ENCODE measurements around the gene TFR2. TPM values are rescaled to one million over a fixed set of nuclear protein-coding genes. Genes with fewer than 3 reads are reported as not detected.

TFR2 gene
- total RNA-seq, 1 donor from 2014 or later, result 1.7 TPM

DNA sequence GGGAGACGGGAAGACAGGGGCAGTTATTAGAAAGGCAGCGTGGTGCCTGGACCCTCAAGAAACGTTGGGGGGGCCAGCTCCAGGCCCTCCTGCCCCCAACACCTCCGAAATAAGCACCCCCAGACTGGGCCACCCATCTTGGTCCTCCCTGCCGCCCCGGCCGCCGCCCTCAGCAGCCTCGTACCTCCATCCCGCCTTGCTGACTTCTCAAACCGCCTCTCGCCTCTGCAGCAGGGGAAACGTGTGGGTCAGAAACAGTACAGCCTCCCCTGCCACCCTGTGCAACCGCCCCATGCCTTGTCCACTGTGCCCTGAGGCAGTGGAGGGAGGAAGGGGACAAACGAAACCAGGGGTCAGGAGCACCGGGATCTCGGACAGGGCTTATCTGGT is 45.5 kb upstream of the TFR2 start:
- Mint-ChIP-seq H3K4me1 (peaks cover 4% of the 10 kb centered on the region), H3K36me3 (ENCODE audit: low read depth) (no peaks in the 10 kb centered on the region), H3K4me3 (no peak overlapping the region), H3K27me3 (ENCODE audit: low read depth) (no peaks in the 10 kb centered on the region), H3K27ac (ENCODE audit: unreplicated experiment) (no peak overlapping the region), H3K9me3 (no peaks in the 10 kb centered on the region)
- no peak for DNase-seq (ENCODE audit: low read depth, low spot score)
- TF ChIP-seq, protein P1, sequence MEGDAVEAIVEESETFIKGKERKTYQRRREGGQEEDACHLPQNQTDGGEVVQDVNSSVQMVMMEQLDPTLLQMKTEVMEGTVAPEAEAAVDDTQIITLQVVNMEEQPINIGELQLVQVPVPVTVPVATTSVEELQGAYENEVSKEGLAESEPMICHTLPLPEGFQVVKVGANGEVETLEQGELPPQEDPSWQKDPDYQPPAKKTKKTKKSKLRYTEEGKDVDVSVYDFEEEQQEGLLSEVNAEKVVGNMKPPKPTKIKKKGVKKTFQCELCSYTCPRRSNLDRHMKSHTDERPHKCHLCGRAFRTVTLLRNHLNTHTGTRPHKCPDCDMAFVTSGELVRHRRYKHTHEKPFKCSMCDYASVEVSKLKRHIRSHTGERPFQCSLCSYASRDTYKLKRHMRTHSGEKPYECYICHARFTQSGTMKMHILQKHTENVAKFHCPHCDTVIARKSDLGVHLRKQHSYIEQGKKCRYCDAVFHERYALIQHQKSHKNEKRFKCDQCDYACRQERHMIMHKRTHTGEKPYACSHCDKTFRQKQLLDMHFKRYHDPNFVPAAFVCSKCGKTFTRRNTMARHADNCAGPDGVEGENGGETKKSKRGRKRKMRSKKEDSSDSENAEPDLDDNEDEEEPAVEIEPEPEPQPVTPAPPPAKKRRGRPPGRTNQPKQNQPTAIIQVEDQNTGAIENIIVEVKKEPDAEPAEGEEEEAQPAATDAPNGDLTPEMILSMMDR (conservative IDR thresholded peaks at IDR 0.05), result no peak

DNA sequence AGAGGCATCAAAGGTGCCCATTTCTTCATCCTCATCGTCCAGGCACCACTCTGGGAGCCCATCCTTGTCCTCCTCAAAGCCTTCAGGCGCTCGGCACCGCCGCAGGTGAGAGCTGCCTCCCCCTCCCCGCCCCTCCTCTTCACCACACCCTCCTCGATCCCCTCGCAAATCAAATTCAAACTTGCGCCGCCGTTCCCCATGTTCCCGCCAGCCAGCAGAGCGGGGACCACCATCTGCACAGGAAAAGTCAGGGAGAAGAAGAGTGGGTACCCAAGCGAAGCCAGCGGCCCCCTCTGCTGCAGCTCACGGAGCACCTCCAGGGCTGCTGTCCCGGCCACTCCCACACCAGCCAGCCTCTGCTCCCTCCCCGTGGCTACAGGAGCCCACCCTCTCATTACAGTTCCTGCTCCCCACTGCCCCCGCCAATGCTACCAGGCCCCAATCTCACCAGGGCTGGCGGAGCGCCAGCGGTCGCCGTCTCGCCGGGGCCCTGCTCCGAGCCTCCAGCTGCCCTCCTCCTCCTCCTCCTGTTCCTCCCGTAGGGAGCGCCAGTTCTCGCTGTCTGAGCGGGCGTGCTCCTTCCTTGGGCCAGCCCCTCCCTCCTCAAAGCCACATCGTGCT is 45.0 kb upstream of the TFR2 start:
- Mint-ChIP-seq H3K4me1 (no peaks in the 10 kb centered on the region), H3K27me3 (ENCODE audit: low read depth) (no peaks in the 10 kb centered on the region), H3K27ac (ENCODE audit: unreplicated experiment) (no peak overlapping the region), H3K4me3 (no peak overlapping the region), H3K36me3 (ENCODE audit: low read depth) (no peaks in the 10 kb centered on the region), H3K9me3 (no peaks in the 10 kb centered on the region)
- TF ChIP-seq, protein P1 (conservative IDR thresholded peaks at IDR 0.05), result no peak
- no peak for DNase-seq (ENCODE audit: low read depth, low spot score)

DNA sequence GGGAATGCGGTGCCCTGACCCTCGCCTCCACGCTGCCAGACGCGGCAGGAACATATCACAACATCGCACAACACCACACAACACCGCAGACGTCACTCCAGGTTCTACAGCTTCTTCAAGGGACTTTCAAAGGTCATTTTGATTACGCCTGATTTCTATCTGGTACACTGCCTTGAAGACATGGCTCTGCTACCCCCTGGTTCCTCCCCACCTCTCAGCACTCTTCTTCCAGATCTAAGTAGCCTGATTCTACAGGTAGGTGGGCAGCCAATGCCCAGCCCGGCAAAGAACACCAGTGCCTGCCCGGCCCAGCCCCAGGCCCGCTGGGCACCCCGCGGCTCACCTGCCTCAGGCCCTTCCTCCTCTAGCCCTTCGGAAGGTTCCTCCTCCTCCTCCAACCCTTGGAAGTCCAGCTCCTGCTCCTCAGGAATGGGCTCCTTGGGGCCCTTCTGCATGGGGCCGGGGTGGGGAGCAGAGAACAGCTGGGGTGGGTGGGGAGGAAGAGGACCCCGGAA is 44.3 kb upstream of the TFR2 start:
- TF ChIP-seq, protein P1 (conservative IDR thresholded peaks at IDR 0.05), result no peak
- Mint-ChIP-seq H3K27me3 (ENCODE audit: low read depth) (no peaks in the 10 kb centered on the region), H3K4me3 (no peak overlapping the region), H3K36me3 (ENCODE audit: low read depth) (no peaks in the 10 kb centered on the region), H3K9me3 (no peaks in the 10 kb centered on the region), H3K27ac (ENCODE audit: unreplicated experiment) (no peak overlapping the region), H3K4me1 (no peaks in the 10 kb centered on the region)
- DNase-seq (ENCODE audit: low read depth, low spot score), result no peak

DNA sequence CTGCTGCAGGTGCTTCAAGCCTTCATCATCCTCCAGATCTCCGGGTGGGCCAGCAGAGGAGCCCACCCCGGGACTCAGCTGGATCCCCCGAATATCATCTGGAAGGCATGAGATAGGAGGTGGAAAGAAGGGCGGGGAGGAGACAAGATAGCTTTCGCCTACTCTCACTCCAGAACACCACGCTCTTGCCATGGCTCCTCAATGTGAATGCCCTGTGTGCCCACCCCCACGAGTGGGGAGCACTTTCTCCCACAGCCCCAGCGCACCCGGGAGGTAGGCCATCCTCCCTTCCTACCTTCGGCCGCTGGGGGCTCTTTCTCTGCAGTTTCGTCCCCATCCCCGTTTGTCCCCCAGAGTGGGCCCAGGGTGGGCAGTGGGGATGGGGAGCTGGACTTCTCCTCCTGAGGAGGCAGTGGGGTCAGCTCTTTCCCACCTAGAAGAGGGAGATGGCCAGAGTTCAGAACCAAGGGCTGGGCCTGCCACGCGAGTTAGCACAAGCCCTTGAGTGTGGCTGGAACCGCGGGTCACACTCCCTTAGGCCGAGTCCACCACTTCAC is 43.8 kb upstream of the TFR2 start:
- Mint-ChIP-seq H3K9me3 (no peaks in the 10 kb centered on the region), H3K27ac (ENCODE audit: unreplicated experiment) (no peak overlapping the region), H3K4me3 (no peak overlapping the region), H3K27me3 (ENCODE audit: low read depth) (no peaks in the 10 kb centered on the region), H3K4me1 (peaks cover 3% of the 10 kb centered on the region), H3K36me3 (ENCODE audit: low read depth) (peaks cover 2% of the 10 kb centered on the region)
- TF ChIP-seq, protein P1 (conservative IDR thresholded peaks at IDR 0.05), result no peak
- no peak for DNase-seq (ENCODE audit: low read depth, low spot score)

DNA sequence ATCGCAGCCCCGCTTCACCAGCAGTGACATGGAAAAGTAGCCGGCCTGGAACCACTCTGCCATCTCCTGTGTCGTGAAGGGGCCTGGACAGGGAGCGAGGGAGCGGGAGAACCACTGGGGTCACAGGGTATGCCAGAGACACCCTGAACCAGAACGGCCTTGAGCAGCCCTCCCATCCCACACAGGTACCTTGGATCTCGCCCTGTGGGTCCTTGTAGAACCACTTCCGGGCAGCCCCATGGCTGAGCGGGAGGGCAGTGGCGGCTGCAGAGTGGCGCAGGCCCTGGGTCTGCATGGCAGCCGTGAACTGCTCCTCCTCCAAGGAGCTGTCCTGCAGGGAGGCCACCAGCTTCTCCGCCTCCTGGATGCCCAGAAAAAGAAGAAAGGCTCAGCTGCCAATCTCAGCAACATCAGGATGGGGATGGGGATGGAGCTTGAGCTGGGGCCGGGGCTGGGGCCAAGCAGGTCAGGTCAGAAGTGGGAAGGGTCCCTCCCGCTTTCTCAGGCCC is 43.2 kb upstream of the TFR2 start:
- H3K27me3 Mint-ChIP-seq (ENCODE audit: low read depth), result no peaks in the 10 kb centered on the region
- no peak overlapping the region for H3K27ac Mint-ChIP-seq (ENCODE audit: unreplicated experiment)
- DNase-seq (ENCODE audit: low read depth, low spot score), result no peak
- TF ChIP-seq, protein P1 (conservative IDR thresholded peaks at IDR 0.05), result no peak
- H3K36me3 Mint-ChIP-seq (ENCODE audit: low read depth), result peaks cover 3% of the 10 kb centered on the region
- peaks cover 5% of the 10 kb centered on the region for H3K4me1 Mint-ChIP-seq
- H3K4me3 Mint-ChIP-seq, result peak overlapping the region; percentile 19
- H3K9me3 Mint-ChIP-seq, result no peaks in the 10 kb centered on the region
